PC-9 (cell line): ENCODE results near the gene USE1.

ENCODE experiments used
- CTCF ChIP-seq: fragments of 200-600 bp; sonication (generic); conservative IDR thresholded peaks from 2 replicates; pipeline ENCODE4 v1.6.1; 2017; ENCODE audit warnings: mixed run types, antibody characterized with exemption, mild to moderate bottlenecking, moderate library complexity
- EZH2 ChIP-seq: fragments of 200-600 bp; sonication (generic); IDR thresholded peaks from 2 replicates; pipeline ENCODE4 v1.8.0; 2017; ENCODE audit warnings: antibody characterized with exemption, low read depth

DNA sequence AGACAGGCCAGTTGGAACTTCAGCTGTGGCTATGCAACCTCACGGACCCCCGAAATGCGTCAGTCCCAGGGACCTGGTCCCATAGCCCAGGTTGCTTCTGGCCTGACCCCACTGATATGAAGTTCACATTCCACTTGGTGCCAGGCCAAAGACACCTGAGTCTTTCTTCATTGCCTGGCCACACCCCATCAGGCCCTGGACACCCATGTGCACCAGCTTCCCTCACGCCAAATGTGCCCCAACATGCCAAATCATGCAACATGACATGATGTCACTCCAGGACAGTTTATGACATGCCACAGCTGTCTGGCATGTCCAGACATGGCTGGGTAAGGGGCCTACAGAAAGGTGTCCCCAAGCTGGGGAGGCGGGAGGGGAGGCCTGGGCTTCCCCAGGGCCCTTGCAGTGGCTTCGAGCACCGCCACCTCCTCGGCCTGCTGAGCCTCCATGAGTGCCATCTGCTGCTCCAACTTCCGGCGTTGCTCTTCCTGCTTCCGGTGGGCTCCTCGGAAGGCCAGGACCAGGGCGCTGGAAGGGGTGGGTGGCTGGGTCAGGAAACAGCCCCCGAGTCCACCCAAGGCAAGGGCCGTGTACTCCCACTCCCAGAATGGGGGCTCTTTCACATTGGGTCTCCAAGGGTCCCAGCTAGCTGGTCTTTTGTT is 34.9 kb downstream of the USE1 start:
- TF ChIP-seq CTCF (no peak), EZH2 (no peak)
